MCF 10A (cell line): ENCODE results near the gene GGTA1. TPM values are rescaled to one million over a fixed set of nuclear protein-coding genes. Genes with fewer than 3 reads are reported as not detected.
"Not testable (repeated sequence)": the region's sequence is repeated elsewhere in the genome, so short reads cannot be mapped to it uniquely, and the experiment has no call there.

ENCODE experiments used
- BruUV-seq: library from RNA; stranded (reverse); fragments of 400-500 nt; replicated peaks from 2 replicates; lab custom pipeline; 2021; lab: Mats Ljungman, UMichigan
- CTCF ChIA-PET: fragments of 300-600 bp; sonication (Branson Sonifier 250); formaldehyde crosslinking; extraction: SDS; loops from one replicate; lab custom pipeline; 2021; ENCODE audit warnings: antibody characterized with exemption, inconsistent platforms; lab: Yijun Ruan, JAX
- POLR2A ChIA-PET: fragments of 300-600, 350-650 bp; sonication (Branson Sonifier 250); formaldehyde crosslinking; extraction: SDS; loops from one replicate; lab custom pipeline; 2020; ENCODE audit warnings: antibody characterized with exemption, inconsistent platforms; lab: Yijun Ruan, JAX
- DNase-seq: peaks from one replicate; pipeline ENCODE4 v3.0.0-alpha.2; 2018; ENCODE audit not compliant: unreplicated experiment
- H3K27ac Mint-ChIP-seq: one replicate; pipeline ENCODE4 v1.8.0; 2022; ENCODE audit warnings: mild to moderate bottlenecking, low read depth, mixed read lengths; ENCODE audit not compliant: unreplicated experiment
- H3K27me3 Mint-ChIP-seq: one replicate; pipeline ENCODE4 v1.8.0; 2022; ENCODE audit warnings: mixed read lengths; ENCODE audit not compliant: insufficient read depth, unreplicated experiment
- H3K36me3 Mint-ChIP-seq: one replicate; pipeline ENCODE4 v1.8.0; 2022; ENCODE audit warnings: mild to moderate bottlenecking, moderate library complexity, mixed read lengths; ENCODE audit not compliant: insufficient read depth, unreplicated experiment
- H3K4me1 Mint-ChIP-seq: one replicate; pipeline ENCODE4 v1.8.0; 2022; ENCODE audit warnings: mixed read lengths; ENCODE audit not compliant: insufficient read depth, unreplicated experiment
- H3K4me3 Mint-ChIP-seq: one replicate; pipeline ENCODE4 v1.8.0; 2022; ENCODE audit warnings: mild to moderate bottlenecking, moderate library complexity, mixed read lengths; ENCODE audit not compliant: unreplicated experiment
- H3K9me3 Mint-ChIP-seq: one replicate; pipeline ENCODE4 v1.8.0; 2022; ENCODE audit warnings: mixed read lengths; ENCODE audit not compliant: unreplicated experiment
- CTCF ChIP-seq: fragments of 200-600 bp; IDR thresholded peaks from one replicate; pipeline ENCODE4 v1.8.0; 2022; ENCODE audit warnings: antibody characterized with exemption, mild to moderate bottlenecking; ENCODE audit not compliant: unreplicated experiment
- intact Hi-C: fragments of 100-400 bp; cut with micrococcal nuclease; formaldehyde crosslinking; loops from 2 replicates; pipeline ENCODE4 v1.14.1; 2022
- total RNA-seq: library from RNA; stranded (reverse); gene quantifications from 2 replicates; pipeline ENCODE4 v1.2.3, GENCODE V29; 2022

GGTA1 gene
- total RNA-seq, 1 experiment from 2014 or later, result not detected

DNA sequence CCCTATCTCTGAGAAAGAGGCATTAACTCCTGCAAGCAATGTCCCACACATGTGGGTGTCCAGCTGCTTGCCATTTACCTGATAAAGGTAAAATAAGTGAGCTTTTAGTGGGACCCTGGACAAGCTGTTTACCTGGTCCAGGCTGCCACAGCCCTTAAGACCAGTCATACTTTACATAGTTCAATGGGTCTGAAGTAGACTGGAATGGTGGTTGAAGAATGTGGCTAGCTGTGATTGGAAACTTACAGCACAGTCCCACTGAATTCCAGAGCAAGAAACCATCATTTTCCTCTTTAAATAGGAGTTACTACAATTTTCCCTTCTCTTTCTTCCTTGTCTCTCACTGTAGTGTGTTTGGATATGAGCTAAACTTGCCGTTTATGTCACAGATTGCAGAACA, 60.6 kb downstream of the GGTA1 start:
- ChIA-PET CTCF (interaction anchor here (0.6 to 3.6 kb wide), 11 partner anchors 8 to 226 kb away, joined by 3 to 37 read pairs (median 12); no protein-coding TSS in a partner anchor), POLR2A (interaction anchor here (0.7 kb wide), 1 partner anchor 9 kb away, joined by 3 read pairs; no protein-coding TSS in a partner anchor)
- no peak for TF ChIP-seq CTCF
- Mint-ChIP-seq H3K4me1 (no peaks in the 10 kb centered on the region), H3K36me3 (no peaks in the 10 kb centered on the region), H3K27me3 (peaks cover 26% of the 10 kb centered on the region), H3K4me3 (no peak overlapping the region), H3K9me3 (no peaks in the 10 kb centered on the region), H3K27ac (no peak overlapping the region)
- DNase-seq, result no peak
- no TSS peak for BruUV-seq
- intact Hi-C loops, result no loop called here

DNA sequence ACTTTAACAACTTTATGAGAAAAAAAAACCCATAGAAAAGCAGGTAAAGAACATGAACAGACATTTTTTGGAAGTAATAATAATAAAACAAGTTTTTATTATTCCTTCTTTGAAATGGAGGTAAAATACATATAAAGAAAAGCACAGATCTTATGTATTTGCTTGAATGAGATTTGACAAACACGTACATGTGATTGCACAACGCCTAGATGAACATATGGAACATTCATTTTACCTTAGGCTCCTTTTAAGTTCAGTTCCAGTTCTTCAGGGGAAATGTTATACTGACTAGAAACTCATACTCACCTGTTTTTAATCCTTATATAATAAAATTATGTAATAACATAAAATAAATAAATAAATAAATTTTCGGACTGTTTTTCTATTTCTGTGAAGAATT, 61.8 kb downstream of the GGTA1 start:
- no peak overlapping the region for H3K4me3 Mint-ChIP-seq
- POLR2A ChIA-PET, result no interaction called here
- TF ChIP-seq CTCF, result no peak
- no peak overlapping the region for H3K27ac Mint-ChIP-seq
- H3K27me3 Mint-ChIP-seq, result peaks cover 16% of the 10 kb centered on the region
- H3K9me3 Mint-ChIP-seq, result no peaks in the 10 kb centered on the region
- CTCF ChIA-PET, result no interaction called here
- intact Hi-C loops, result no loop called here
- DNase-seq, result no peak
- BruUV-seq, result no TSS peak
- H3K4me1 Mint-ChIP-seq, result no peaks in the 10 kb centered on the region
- H3K36me3 Mint-ChIP-seq, result no peaks in the 10 kb centered on the region

GRCh38 chr9:121437046-121437445, 62.6 kb downstream of the GGTA1 start:
- H3K27ac Mint-ChIP-seq, H3K4me3 Mint-ChIP-seq, intact Hi-C loops, DNase-seq, H3K4me1 Mint-ChIP-seq, H3K9me3 Mint-ChIP-seq, H3K36me3 Mint-ChIP-seq, CTCF ChIA-PET, H3K27me3 Mint-ChIP-seq, POLR2A ChIA-PET, BruUV-seq: not testable (repeated sequence)

DNA sequence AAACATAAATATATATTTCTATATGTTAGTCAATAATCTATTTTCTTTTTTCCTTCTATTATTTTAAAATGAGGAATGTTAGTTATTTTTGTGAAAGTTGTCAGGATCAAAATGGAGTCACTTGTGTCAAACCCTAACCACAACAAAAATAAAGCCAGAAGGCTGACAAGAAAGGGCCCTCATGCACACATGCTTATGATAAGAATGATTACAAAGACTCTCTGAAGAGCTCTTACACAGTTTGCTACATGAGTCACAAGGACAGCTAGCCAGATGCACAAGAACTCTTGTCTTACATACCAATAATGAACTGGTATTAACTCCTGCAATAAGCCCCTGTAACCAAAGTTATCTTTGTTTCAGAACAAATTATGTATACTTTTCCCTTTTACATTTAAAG, 64.7 kb downstream of the GGTA1 start:
- intact Hi-C loops, result no loop called here
- CTCF ChIA-PET, result interaction anchor here (0.7 kb wide), 1 partner anchor 269 kb away, joined by 3 read pairs; no protein-coding TSS in a partner anchor
- Mint-ChIP-seq H3K27me3 (no peaks in the 10 kb centered on the region), H3K36me3 (no peaks in the 10 kb centered on the region), H3K4me3 (no peak overlapping the region), H3K27ac (no peak overlapping the region), H3K4me1 (no peaks in the 10 kb centered on the region), H3K9me3 (no peaks in the 10 kb centered on the region)
- BruUV-seq, result no TSS peak
- DNase-seq, result no peak
- no peak for TF ChIP-seq CTCF
- POLR2A ChIA-PET, result no interaction called here

- intact Hi-C loops, result no loop called here
- Mint-ChIP-seq H3K27me3 (no peaks in the 10 kb centered on the region), H3K4me3 (no peak overlapping the region), H3K36me3 (no peaks in the 10 kb centered on the region), H3K9me3 (peaks cover 8% of the 10 kb centered on the region), H3K27ac (no peak overlapping the region), H3K4me1 (no peaks in the 10 kb centered on the region)
- BruUV-seq, result no TSS peak
- TF ChIP-seq CTCF, result no peak
- POLR2A ChIA-PET, result no interaction called here
- CTCF ChIA-PET, result interaction anchor here (0.7 to 1.3 kb wide), 2 partner anchors 27 to 741 kb away, joined by 3 to 4 read pairs; no protein-coding TSS in a partner anchor
- DNase-seq, result no peak
Observed at GRCh38 chr9:121427899-121428298, 71.7 kb downstream of the GGTA1 start.
